Germinal center (tissue), 1 donor: ENCODE data around the gene NEO1.

Experiments
- DNase-seq: peaks from one replicate; pipeline ENCODE4 v3.0.0; 2012; ENCODE audit warnings: mixed read lengths, low spot score

NEO1 gene

DNA sequence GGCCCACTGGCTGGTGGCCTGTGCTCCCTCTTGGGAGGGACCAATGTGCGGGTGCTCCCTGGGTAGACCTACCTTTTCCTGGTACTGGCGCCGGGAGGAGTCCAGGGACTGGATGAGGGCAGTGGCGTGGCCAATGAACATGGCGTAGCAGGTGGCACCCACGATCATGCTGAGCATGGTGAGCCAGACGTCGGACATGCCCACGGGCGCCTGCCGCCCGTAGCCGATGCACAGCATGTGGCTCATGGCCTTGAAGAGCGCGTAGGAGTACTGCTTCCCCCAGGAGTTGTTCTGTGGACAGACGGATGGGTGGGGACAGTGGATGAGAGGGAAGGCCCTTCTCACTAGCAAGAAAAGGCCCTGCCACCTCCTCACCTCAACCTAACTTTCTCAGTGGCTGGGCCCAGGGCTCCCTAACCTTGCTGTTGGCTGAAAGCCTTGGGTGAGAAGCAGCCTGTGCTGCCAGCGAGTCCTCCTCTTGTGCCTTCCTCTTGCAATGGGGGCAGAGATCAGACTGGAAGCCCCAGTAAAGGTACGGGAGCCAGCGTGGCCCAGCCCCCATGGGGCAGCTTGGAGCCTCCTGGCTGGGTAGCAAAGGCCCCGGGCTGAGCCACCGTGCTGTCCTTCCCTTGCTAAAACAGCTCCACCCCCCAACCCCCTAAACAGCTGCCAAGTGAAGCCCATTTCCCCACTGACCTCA, 277.4 kb downstream of the NEO1 start:
- DNase-seq: no peak

DNA sequence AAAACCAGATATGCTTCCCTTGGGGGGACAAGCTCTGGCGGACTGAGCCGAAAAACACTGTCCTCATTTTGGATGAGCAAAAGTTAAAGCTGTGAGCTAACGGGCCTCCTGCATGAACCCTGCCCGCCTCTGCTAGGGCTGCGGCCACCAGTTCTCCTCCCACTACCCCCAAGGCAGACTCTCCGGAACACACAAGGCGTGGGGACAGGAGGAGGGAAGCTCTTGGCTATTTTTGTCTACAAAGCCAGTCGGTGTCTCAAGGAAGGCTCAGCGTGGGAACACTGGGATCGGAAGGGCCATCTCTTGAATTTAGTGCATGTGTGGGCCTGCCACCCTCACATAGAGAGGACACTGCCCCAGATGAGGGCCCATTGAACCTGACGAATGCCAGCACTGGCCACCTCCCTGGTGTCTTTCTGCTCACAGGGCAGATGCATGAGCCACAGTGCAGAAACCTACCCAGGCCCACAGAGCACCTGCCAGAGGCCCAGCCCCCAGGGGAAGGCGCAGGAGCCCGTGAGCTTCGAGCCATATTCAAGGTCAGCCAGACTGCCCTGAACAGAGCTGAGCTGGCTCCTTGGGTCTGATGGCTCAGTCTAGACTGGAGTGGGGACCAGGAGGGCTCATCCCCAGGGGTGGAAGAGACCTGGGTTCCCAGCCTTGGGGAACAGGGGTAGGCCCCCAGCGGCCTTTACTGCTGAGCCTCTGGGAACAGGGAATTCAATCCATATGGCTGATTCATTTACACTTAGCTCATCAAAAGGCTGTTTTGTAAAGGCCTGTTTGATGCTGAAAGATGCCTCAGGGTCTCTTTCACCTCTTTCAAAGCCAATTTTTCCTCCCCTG, 278.2 kb downstream of the NEO1 start:
- DNase-seq: no peak

DNA sequence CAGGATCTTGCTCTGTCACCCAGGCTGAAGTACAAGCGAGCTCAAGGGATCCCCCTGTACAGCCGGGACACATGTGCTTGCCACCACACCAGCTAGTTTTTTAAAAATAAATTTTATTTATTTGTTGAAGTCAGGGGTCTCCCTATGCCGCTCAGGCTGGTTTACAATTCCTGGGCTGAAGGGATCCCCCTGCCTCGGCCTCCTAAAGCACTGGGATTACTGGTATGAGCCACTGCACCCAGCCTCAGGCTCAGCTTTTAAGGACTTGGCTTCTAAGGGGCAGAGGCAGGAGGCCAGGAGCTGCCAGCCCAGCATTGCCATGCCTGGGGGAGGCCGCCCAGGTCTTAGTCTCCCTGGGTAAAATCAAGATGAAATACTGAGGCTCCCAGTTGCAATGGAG, 279.2 kb downstream of the NEO1 start:
- no peak for DNase-seq

DNA sequence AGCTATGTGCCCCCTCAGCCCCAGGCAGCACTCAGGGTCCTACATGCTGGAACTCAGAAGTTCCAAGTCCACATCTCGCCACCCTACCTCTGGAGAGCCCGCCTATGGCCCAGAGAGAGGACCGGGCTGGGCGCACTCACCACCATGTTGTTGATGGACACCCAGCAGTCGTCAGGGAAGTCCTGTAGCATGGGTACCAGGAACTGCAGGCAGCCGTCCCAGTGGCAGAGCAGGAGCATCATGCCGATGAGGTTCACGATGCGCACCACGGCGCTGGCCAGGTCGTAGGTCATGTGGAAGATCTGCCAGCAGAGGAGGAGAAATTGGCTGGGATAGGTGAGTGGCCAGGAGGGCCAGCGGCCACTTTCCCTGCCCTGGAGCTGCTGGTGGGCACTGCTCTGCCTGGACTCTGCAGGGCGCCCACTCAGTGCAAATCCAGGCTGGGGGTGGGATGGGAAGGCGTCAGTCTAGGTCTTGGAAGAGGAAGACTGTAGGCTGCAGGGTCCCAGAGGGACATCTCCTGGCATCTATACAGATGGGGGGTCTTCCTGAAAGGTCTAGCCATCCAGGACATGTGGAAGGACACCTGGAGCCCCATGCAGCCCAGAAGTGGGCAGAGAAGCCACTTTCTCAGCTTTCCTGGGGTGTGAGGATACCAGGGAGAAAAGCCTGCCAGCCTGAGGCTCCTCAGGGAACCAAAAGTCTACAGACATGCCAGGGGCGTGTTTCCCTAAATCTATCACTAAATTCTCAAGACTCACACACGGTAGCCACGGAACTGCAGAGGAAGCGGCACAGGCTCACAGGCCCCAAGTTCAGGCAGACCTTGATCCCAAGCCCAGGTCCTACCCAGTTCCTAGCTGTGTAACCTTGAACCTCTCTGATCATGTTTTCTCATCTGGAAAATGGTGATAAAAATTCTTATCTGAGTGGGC, 280.0 kb downstream of the NEO1 start:
- no peak for DNase-seq

DNA sequence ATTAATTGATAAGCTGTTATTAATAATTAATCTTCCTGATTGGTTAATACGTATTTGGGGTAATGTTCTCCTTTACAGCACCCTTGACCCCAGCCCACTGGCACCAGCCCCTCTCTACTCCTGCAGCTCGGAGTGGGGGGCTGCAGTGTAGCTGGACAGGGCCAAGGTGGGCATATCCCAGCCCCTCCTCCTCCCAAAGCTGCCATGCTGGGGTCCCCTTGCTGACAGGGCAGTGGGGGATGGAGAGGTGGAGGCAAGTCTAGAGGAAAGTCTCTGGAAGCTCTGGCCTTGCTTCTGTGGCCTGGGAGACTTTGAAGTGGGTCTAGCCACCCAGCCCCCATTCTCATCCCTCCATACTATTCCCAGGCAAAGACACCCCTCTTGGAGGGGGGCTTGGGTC, 280.7 kb downstream of the NEO1 start:
- no peak for DNase-seq

GRCh38 chr15:73334086-73334485, 281.8 kb downstream of the NEO1 start:
- DNase-seq: no peak

GRCh38 chr15:73335026-73335425, 282.8 kb downstream of the NEO1 start:
- DNase-seq: no peak

DNA sequence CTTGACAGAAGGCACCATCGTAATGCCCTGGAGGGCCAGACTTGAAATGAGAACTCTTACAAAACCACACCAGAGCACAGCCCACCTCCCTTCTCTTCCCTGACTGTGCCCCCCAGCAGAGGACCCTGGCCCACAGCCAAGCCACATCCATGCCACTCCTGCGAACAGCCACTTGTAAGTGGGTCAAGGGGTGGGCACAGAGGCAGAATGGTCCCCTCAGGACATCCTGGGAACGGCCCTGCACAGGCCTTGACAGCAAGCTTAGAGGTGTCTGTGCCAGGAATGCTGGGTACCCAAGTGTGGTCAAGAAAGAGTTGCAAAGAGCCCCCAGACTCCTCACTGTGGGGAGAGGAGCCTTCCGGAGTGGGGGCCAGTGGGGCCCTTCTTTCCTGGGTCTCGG, 283.2 kb downstream of the NEO1 start:
- no peak for DNase-seq

GRCh38 chr15:73336756-73337155, 284.5 kb downstream of the NEO1 start:
- DNase-seq: no peak

DNA sequence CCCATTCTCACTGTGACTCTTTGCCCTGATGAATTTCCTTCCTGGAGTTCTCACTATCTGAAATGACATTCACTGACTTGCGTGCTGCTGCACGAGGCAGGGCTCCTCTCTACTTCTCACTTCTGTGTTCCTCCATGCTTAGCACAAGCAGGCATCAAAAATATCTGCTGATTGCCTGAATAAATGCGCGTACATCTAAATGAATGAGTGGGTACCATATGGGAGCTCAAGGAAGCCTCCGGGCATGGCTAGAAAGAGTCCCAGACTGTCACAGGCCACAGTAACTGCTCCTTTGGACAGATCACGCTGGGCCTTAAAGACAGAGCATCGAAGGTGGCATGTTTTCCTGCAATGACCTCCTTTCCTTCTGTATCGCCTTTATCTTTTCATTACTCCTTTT, 284.9 kb downstream of the NEO1 start:
- no peak for DNase-seq

GRCh38 chr15:73338058-73338457, 285.8 kb downstream of the NEO1 start:
- DNase-seq: no peak

DNA sequence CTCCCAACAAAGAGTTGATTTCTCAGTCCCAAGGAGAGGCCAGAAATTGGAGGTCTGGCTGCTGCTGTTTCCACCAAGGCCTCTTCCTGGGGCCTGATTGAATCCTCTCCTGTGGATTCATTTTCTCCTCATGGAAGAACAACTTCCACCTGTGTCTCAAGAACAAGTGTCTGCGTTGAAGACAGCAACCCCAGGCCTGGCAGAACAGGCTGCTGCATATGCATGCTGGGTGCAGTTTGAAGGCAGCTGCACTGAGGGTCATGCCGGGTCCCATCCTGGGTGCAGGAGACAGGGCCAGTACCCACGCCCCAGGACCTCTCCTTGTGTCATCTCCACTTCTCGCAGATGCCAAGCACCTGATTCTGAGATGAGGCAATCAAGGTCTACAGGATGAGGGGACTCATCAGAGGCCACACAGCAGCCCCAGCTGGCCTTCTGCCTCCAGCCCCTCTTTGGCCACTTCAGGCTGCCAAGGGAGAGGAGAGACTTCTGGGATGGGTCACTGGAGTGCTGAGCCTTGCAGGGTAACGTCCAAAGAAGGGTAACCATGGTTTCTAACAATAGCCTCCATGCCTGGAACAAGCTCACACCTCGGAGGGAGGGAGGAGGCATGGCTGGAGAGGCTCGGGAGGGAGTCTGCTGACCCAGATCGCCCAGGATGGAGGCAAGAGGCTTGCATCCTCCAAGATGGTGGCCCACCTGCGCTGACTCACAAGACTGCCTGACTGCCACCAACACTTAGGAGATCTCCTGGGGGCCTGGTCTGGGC, 286.5 kb downstream of the NEO1 start:
- no peak for DNase-seq

DNA sequence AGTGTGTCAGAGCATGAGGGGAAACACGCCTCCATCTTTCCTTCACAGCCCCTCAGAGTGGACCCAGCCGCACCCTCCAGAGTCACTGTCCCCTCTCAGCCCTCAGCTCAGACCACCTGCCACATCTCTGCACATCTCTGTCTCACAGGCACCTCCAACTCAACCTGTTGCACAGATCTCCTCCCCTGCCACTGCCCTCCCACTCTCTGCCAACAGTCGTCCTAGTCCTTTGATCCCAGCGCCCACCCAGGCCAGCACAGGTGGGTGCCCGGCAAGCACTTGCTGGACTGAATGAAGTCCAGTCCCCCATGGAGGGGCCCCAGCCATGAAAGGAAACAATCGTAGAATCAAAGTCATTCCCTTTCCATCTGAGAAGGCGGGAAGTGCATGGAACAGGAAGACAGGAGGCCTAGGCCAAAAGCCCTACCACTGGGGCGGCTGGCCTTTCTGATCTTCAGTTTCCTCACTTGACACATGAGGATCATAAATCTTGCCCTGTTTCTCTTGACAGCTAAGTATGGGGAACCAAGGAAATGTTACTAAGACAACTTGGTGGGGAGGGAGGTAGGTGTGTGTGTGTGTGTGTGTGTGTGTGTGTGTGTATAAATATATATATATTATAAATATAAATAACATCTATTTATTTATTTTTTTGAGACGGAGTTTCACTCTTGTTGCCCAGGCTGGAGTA, 288.4 kb downstream of the NEO1 start:
- no peak for DNase-seq

GRCh38 chr15:73341886-73342600, 289.8 kb downstream of the NEO1 start:
- DNase-seq: no peak

GRCh38 chr15:73344056-73344455, 291.8 kb downstream of the NEO1 start:
- no peak for DNase-seq

GRCh38 chr15:73345658-73346057, 293.4 kb downstream of the NEO1 start:
- no peak for DNase-seq

DNA sequence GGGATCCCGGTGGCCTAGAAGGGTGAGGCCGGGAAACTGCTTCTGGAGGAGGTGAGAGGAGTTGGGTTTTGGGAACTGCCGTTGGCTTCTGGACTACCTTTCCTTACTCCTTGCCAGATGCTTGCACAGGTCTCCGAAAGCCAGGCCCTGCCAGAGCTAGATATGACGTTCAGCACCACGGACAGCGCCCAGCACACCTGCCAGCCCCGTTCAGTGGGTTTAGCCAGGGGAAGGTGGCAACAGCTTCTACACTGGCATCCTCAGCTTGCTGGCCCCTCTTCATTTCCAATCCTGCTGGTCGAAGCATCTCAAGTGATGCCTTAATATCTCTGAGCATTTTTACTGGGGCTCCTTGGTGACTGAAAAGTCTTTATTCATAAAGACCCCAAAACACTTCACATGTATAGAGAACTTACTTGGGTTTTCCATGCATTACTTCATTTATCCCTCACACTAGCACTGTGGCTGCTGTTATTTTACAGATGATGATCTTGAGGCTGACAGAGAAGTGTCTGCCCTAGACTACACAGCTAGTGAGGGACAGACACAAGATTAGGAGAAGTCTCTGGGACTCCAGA, 294.6 kb downstream of the NEO1 start:
- DNase-seq: peak; percentile 60

DNA sequence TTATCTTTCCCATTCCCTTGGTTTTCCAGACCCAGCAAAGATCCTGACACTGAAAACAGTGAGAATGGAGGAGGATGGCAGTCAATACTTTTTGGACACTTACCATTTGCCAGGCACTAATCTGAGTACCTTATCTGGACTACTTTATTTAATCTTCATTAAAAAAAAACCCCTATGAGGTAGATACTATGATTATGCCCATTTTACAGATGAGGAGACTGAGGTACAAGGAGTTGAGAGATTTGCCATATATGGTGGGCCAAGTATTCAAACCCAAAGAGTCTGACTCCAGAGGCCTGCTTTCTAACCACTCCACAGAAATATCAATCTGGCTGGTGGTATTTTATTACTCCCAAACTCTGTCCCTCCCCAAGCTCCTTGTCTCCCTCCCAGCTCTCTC, 296.9 kb downstream of the NEO1 start:
- no peak for DNase-seq

DNA sequence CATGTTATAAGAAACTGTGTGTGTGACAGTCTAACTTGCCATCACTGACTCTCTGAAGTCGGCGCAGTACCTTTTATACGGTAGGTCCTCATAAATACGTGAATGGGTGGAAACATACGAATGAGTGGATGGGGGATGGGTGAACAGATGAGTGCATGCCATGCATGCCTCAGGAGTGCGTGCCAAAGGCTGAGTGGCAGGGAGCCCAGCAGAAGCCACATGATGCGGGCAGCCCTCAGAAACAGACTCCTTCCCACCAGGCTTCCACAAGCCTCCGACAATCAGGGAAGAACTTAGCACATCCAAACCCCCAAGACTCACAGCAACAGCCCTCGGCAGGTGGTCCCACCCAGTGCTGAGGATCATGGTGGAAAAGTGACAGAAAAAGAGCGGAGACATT, 299.8 kb downstream of the NEO1 start:
- no peak for DNase-seq

- no peak for DNase-seq
Measured at GRCh38 chr15:73353734-73354133, 301.5 kb downstream of the NEO1 start.
